ENCODE data around the gene ZNF511. TPM values are rescaled to one million over a fixed set of nuclear protein-coding genes. Genes with fewer than 3 reads are reported as not detected.

The ZNF511 gene
- total RNA-seq, 2 experiments from 2014 or later = 68.8 to 95.0 TPM

- CTCF ChIA-PET (ENCODE audit: unreplicated experiment) = no interaction called here
These were observed 49.6 kb downstream of the ZNF511 start for GRCh38 chr10:133358162-133358924.

GRCh38 chr10:133358925-133359310 is 50.2 kb downstream of the ZNF511 start:
- ChIA-PET POLR2A (interaction anchor here (0.8 to 1.0 kb wide), 2 partner anchors 32 to 34 kb away, joined by 3 to 5 read pairs; no protein-coding TSS in a partner anchor), CTCF (ENCODE audit: unreplicated experiment) (no interaction called here)
- H3K9me2 ChIP-seq (ENCODE audit: insufficient read depth, low read length) = no peaks in the 10 kb centered on the region
- 0 out of 2 replicates have a peak, but pooled peaks cover 2% of the 10 kb centered on the region for H3K36me3 ChIP-seq (ENCODE audit: insufficient read depth, low read length)
- DNase-seq (ENCODE audit: low spot score) = no peak
- intact Hi-C loops (cut with micrococcal nuclease; ENCODE audit: unreplicated experiment) = loop anchor here (2.0 kb wide), 1 partner anchor 30 kb away; no protein-coding TSS in a partner anchor
- H3K79me2 ChIP-seq (ENCODE audit: insufficient read depth, low read depth, low read length) = no peaks in the 10 kb centered on the region
- no peaks in the 10 kb centered on the region for H3K9me3 ChIP-seq (ENCODE audit: low read length)
- BruUV-seq (replicated peaks) = no TSS peak
- no peaks in the 10 kb centered on the region for H4K20me1 ChIP-seq (ENCODE audit: insufficient read depth, low read length)
- no peak overlapping the region for H3K27ac ChIP-seq (ENCODE audit: low read depth, low read length, poor library complexity, severe bottlenecking)
- H2AFZ ChIP-seq (ENCODE audit: low read length) = no peak overlapping the region
- no peak overlapping the region for H3K4me3 ChIP-seq (ENCODE audit: low read depth, low read length, poor library complexity, severe bottlenecking)
- TF ChIP-seq, protein P1, sequence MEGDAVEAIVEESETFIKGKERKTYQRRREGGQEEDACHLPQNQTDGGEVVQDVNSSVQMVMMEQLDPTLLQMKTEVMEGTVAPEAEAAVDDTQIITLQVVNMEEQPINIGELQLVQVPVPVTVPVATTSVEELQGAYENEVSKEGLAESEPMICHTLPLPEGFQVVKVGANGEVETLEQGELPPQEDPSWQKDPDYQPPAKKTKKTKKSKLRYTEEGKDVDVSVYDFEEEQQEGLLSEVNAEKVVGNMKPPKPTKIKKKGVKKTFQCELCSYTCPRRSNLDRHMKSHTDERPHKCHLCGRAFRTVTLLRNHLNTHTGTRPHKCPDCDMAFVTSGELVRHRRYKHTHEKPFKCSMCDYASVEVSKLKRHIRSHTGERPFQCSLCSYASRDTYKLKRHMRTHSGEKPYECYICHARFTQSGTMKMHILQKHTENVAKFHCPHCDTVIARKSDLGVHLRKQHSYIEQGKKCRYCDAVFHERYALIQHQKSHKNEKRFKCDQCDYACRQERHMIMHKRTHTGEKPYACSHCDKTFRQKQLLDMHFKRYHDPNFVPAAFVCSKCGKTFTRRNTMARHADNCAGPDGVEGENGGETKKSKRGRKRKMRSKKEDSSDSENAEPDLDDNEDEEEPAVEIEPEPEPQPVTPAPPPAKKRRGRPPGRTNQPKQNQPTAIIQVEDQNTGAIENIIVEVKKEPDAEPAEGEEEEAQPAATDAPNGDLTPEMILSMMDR (conservative IDR thresholded peaks at IDR 0.05; ENCODE audit: low read length) = no peak
- no peak for TF ChIP-seq EZH2phosphoT487 (IDR thresholded peaks at IDR 0.05; ENCODE audit: borderline replicate concordance, low read depth, low read length)
- no peak overlapping the region for H3K4me2 ChIP-seq (ENCODE audit: low read length)
- peaks cover 7% of the 10 kb centered on the region for H3K4me1 ChIP-seq (ENCODE audit: insufficient read depth, low read length, poor library complexity, severe bottlenecking)

More at GRCh38 chr10:133358162-133358924, 49.6 kb downstream of the ZNF511 start:
- Histone ChIP-seq H4K20me1 (ENCODE audit: insufficient read depth, low read length) (no peaks in the 10 kb centered on the region), H3K79me2 (ENCODE audit: insufficient read depth, low read depth, low read length) (no peaks in the 10 kb centered on the region), H3K4me3 (ENCODE audit: low read depth, low read length, poor library complexity, severe bottlenecking) (no peak overlapping the region), H3K9me2 (ENCODE audit: insufficient read depth, low read length) (no peaks in the 10 kb centered on the region), H3K4me1 (ENCODE audit: insufficient read depth, low read length, poor library complexity, severe bottlenecking) (peaks cover 7% of the 10 kb centered on the region), H3K27ac (ENCODE audit: low read depth, low read length, poor library complexity, severe bottlenecking) (no peak overlapping the region), H2AFZ (ENCODE audit: low read length) (no peak overlapping the region), H3K4me2 (ENCODE audit: low read length) (no peak overlapping the region), H3K36me3 (ENCODE audit: insufficient read depth, low read length) (0 out of 2 replicates have a peak, but pooled peaks cover 2% of the 10 kb centered on the region), H3K9me3 (ENCODE audit: low read length) (no peaks in the 10 kb centered on the region)
- no peak for DNase-seq (ENCODE audit: low spot score)
- BruUV-seq (replicated peaks) = no TSS peak
- intact Hi-C loops (cut with micrococcal nuclease; ENCODE audit: unreplicated experiment) = loop anchor here (2.0 kb wide), 1 partner anchor 30 kb away; no protein-coding TSS in a partner anchor
- no peak for TF ChIP-seq EZH2phosphoT487 (IDR thresholded peaks at IDR 0.05; ENCODE audit: borderline replicate concordance, low read depth, low read length)
- TF ChIP-seq, protein P1 (conservative IDR thresholded peaks at IDR 0.05; ENCODE audit: low read length) = no peak
- POLR2A ChIA-PET = interaction anchor here (0.8 to 1.0 kb wide), 2 partner anchors 32 to 34 kb away, joined by 3 read pairs; no protein-coding TSS in a partner anchor

DNA sequence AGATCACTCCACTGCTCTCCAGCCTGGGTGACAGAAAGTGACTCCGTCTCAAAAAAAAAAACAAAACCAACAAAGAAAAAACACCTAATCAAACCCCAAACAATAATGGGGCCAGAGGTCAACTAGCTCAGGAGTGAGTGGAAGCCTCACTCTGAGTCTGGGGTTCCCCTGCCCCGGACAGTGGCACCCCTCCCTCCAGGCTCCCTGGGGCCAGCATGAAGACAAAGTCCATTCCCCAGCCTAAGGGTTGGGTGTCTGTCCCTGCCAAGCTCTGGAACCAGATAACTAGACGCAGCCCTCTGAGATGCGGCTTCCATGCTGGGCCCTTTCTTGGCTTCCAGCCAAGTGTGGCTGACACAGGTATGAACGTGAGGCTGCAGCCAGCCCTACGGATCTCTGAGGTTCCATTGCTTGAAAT is 50.8 kb downstream of the ZNF511 start:
- Histone ChIP-seq H2AFZ (ENCODE audit: low read length) (no peak overlapping the region), H3K9me3 (ENCODE audit: low read length) (no peaks in the 10 kb centered on the region), H3K9me2 (ENCODE audit: insufficient read depth, low read length) (no peaks in the 10 kb centered on the region), H3K27ac (ENCODE audit: low read depth, low read length, poor library complexity, severe bottlenecking) (no peak overlapping the region), H3K79me2 (ENCODE audit: insufficient read depth, low read depth, low read length) (no peaks in the 10 kb centered on the region), H3K4me1 (ENCODE audit: insufficient read depth, low read length, poor library complexity, severe bottlenecking) (peaks cover 7% of the 10 kb centered on the region), H3K4me3 (ENCODE audit: low read depth, low read length, poor library complexity, severe bottlenecking) (no peak overlapping the region), H3K4me2 (ENCODE audit: low read length) (no peak overlapping the region), H3K36me3 (ENCODE audit: insufficient read depth, low read length) (0 out of 2 replicates have a peak, but pooled peaks cover 2% of the 10 kb centered on the region), H4K20me1 (ENCODE audit: insufficient read depth, low read length) (no peaks in the 10 kb centered on the region)
- BruUV-seq (replicated peaks) = no TSS peak
- CTCF ChIA-PET (ENCODE audit: unreplicated experiment) = no interaction called here
- POLR2A ChIA-PET = interaction anchor here (0.6 to 1.0 kb wide), 3 partner anchors 32 to 35 kb away, joined by 3 to 7 read pairs (median 5); no protein-coding TSS in a partner anchor
- TF ChIP-seq EZH2phosphoT487 (IDR thresholded peaks at IDR 0.05; ENCODE audit: borderline replicate concordance, low read depth, low read length) = no peak
- TF ChIP-seq, protein P1 (conservative IDR thresholded peaks at IDR 0.05; ENCODE audit: low read length) = no peak
- no peak for DNase-seq (ENCODE audit: low spot score)
- intact Hi-C loops (cut with micrococcal nuclease; ENCODE audit: unreplicated experiment) = loop anchor here (2.0 kb wide), 1 partner anchor 29 kb away; no protein-coding TSS in a partner anchor

Data from OCI-LY7 (cell line).